ENCODE data around the gene TSPAN18.

TSPAN18 gene

DNA sequence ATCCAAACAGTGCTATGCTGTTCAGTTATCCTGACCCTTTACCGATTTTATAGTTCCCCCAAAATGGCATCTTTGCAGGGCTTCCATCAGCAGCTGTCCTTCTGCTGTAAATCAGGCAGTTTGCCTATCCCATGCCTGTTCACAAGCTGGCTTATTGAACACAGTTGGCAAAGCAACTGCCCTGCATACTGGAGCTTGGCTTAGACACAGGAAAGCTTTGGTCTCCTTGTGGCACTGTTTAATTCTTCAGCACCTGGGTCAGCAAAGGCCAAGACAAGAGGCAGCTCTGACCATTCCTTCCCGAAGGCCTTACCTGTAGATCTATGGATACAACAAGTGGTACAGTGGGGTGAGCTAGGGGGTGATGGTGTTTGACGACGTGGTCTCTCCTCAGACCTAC, 32.2 kb downstream of the TSPAN18 start:
- H3K4me3 ChIP-seq (ENCODE audit: low read depth, low read length) = no peak overlapping the region
- TF ChIP-seq, protein P1, sequence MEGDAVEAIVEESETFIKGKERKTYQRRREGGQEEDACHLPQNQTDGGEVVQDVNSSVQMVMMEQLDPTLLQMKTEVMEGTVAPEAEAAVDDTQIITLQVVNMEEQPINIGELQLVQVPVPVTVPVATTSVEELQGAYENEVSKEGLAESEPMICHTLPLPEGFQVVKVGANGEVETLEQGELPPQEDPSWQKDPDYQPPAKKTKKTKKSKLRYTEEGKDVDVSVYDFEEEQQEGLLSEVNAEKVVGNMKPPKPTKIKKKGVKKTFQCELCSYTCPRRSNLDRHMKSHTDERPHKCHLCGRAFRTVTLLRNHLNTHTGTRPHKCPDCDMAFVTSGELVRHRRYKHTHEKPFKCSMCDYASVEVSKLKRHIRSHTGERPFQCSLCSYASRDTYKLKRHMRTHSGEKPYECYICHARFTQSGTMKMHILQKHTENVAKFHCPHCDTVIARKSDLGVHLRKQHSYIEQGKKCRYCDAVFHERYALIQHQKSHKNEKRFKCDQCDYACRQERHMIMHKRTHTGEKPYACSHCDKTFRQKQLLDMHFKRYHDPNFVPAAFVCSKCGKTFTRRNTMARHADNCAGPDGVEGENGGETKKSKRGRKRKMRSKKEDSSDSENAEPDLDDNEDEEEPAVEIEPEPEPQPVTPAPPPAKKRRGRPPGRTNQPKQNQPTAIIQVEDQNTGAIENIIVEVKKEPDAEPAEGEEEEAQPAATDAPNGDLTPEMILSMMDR (IDR thresholded peaks at IDR 0.05; ENCODE audit: borderline replicate concordance, insufficient read depth, low read depth, low read length) = no peak

DNA sequence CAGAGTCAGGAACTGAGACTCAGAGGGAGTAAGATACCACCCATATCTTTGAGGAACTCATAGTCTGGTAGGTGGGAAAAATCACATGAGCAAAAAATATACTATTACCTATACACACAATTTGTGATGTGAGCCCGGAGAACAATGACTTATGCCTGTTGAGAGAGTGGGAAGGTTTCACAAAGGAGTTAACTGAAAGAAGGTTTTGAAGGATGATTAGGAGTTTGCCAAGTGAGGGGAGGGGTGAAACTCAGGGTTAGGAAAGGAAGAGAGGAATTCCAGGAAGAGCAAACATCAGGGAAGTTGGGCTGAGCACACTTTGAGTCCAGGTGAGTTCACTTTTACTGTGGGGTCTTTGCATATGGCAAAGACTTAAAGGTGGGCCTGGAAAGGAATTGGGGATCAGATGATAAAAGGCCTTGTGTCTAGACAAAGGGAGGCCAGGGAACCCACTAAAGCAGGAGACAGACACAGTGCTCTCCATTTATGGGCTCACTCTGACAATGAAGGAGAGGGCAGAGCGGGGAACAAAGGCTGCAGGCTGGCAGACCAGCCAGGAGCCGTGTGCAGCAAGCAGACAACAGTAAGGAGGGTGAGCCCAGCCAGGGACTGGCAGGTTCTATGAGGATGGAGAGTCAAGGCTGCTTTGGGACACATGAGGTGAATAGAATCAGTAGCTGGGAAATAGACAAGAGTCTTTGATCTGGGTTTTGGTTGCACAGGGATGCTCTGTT, 33.1 kb downstream of the TSPAN18 start:
- TF ChIP-seq, protein P1 (IDR thresholded peaks at IDR 0.05; ENCODE audit: borderline replicate concordance, insufficient read depth, low read depth, low read length) = no peak
- no peak overlapping the region for H3K4me3 ChIP-seq (ENCODE audit: low read depth, low read length)

DNA sequence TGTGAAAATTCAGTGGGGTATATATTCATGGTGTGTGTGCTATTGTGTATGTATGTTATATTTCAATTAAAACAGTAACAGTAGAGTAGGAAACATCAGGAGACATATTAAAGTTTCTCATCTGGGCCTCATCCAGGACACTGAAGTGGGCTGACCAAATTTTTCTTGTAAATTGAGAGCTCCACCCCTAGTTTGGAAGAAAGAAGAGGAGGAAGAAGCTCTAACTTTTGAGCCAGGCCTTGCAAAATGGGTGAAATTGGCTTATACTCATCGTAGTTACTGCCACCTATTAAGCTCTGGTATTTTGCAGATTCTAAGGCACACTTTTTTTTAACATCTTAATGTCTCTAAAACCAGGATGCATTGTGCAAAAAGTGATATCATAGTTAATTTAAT, 33.7 kb downstream of the TSPAN18 start:
- no peak overlapping the region for H3K4me3 ChIP-seq (ENCODE audit: low read depth, low read length)

DNA sequence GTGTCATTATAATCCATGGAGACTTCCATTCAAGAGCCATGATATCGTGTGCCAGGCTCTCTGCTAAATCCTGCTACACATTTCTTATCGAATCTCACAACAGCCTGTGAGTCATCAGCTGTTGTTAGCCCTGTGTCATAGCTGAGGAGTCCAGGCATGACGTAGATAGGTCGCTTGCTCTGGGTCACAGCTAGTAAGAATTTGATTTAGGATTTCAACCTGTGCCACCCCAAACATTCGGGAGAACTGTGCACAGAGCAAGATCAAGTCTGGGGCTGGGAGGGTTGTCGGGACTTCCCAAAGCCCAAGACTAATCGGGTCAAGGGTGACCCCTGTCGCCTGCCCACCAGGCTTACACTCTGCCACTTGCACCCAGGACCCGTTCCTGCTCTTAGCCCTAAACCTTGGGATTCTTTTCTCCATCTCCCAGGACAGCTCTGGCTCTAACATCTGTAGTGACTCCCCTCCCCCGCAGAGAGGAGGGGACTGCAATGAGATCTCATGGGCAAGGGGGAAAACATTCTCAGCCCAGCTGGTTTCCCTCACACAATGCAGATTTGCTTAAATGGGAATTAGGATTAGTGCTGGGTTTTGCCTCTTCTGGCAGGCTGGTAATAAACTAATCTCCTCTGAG, 34.3 kb downstream of the TSPAN18 start:
- TF ChIP-seq, protein P1 (IDR thresholded peaks at IDR 0.05; ENCODE audit: borderline replicate concordance, insufficient read depth, low read depth, low read length) = no peak
- H3K4me3 ChIP-seq (ENCODE audit: low read depth, low read length) = no peak overlapping the region

More for the DNA sequence above, 33.7 kb downstream of the TSPAN18 start:
- TF ChIP-seq, protein P1 (IDR thresholded peaks at IDR 0.05; ENCODE audit: borderline replicate concordance, insufficient read depth, low read depth, low read length) = no peak

DNA sequence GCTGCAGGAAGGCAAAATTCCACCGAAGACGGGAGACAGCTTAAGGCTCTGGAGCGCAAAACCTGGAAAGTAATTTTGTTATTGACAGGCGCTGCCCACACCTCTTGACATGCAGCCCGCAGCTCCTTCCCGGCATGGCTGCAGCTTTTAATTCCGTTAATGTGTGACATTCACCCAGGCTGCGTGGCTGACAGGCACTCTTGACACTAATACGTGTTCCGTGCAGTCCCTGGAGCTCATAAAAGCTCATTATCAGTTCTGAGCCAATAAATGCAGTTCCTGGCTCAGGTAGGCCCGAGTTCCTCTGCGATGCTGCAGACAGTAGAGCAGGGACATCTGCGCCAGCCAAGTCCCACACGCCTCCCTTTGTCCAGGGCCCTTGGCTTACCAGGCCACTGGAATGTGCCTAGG, 34.8 kb downstream of the TSPAN18 start:
- TF ChIP-seq, protein P1 (IDR thresholded peaks at IDR 0.05; ENCODE audit: borderline replicate concordance, insufficient read depth, low read depth, low read length) = no peak
- H3K4me3 ChIP-seq (ENCODE audit: low read depth, low read length) = no peak overlapping the region

DNA sequence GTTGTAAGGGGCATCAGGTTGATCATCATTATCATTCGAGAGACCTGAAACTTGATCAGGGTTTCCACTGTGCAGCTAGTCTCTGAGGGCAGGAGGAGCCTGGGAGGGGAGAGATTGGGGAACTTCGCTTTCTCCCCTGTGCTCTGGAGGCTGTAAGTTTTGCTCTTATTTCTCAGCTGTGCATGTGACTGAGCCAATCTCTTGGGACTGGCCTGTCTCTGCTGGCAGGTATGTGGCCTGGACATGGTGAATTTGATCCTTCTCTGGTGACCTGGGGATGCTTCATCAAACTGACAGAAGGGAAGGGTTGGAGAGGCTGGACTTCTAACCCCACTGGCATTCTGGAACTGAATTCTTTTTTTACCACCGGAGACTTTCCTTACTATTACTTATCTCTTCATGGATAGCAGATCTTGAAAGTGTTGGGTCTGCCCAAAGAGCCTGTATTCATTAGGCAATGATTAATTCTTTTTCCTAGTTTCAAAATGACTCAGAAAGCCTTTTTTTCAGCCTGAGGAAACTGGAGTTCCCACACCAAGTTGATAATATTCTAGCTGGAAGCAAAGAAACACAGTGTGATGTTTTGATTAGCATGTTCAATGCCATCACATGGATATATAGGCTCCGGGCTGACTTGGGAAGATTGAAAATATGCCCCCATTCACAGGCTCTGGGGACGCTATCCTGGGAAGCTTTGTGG, 36.5 kb downstream of the TSPAN18 start:
- TF ChIP-seq, protein P1 (IDR thresholded peaks at IDR 0.05; ENCODE audit: borderline replicate concordance, insufficient read depth, low read depth, low read length) = no peak

More for the DNA sequence above, 36.5 kb downstream of the TSPAN18 start:
- H3K4me3 ChIP-seq (ENCODE audit: low read depth, low read length) = no peak overlapping the region
